ENCODE data around the gene IFT27. TPM values are rescaled to one million over a fixed set of nuclear protein-coding genes. Genes with fewer than 3 reads are reported as not detected.

The IFT27 gene
- total RNA-seq, 1 donor from 2014 or later, result 28.3 TPM

Other genes with a start within 250 kb of the IFT27 start
- 67.1 TPM for gene EIF3D, start 247.0 kb downstream of the IFT27 start, total RNA-seq
- gene CACNG2, start 72.4 kb downstream of the IFT27 start, total RNA-seq, result not detected
- not detected for gene PVALB, start 40.9 kb upstream of the IFT27 start, total RNA-seq
- gene NCF4, start 84.9 kb upstream of the IFT27 start, total RNA-seq, result 9.4 TPM
- 3.1 TPM for gene CSF2RB, start 137.5 kb upstream of the IFT27 start, total RNA-seq
- gene TST, start 243.3 kb upstream of the IFT27 start, total RNA-seq, result 54.6 TPM
- 58.4 TPM for gene MPST, start 243.6 kb upstream of the IFT27 start, total RNA-seq

Data from Right ventricle myocardium inferior (tissue), 1 donor.